Activated CD4-positive, alpha-beta memory T cell treated with anti-CD3 and anti-CD28 coated beads for 36 hours (primary cell): Measurements from ENCODE around the gene STXBP6. TPM values are rescaled to one million over a fixed set of nuclear protein-coding genes. Genes with fewer than 3 reads are reported as not detected.

Experiments
- CTCF ChIA-PET: fragments of 350-600 bp; sonication (Branson Sonifier 250); formaldehyde crosslinking; loops from one replicate; lab custom pipeline; 2021; ENCODE audit warnings: antibody characterized with exemption, inconsistent platforms; lab: Charles Lee
- POLR2A ChIA-PET: fragments of 350-600 bp; sonication (Branson Sonifier 250); formaldehyde crosslinking; loops from one replicate; lab custom pipeline; 2021; ENCODE audit warnings: antibody characterized with exemption; lab: Charles Lee
- DNase-seq: peaks from one replicate; pipeline ENCODE4 v3.0.0-alpha.2; 2020
- H3K27ac Mint-ChIP-seq: one replicate; pipeline ENCODE4 v1.8.0; 2021; ENCODE audit warnings: mixed read lengths
- H3K27me3 Mint-ChIP-seq: one replicate; pipeline ENCODE4 v1.8.0; 2021; ENCODE audit warnings: mixed read lengths
- H3K36me3 Mint-ChIP-seq: one replicate; pipeline ENCODE4 v1.8.0; 2021; ENCODE audit warnings: mixed read lengths
- H3K4me1 Mint-ChIP-seq: one replicate; pipeline ENCODE4 v1.8.0; 2021; ENCODE audit warnings: low read depth, mixed read lengths
- H3K4me3 Mint-ChIP-seq: one replicate; pipeline ENCODE4 v1.8.0; 2021; ENCODE audit warnings: mild to moderate bottlenecking, mixed read lengths
- H3K9me3 Mint-ChIP-seq: one replicate; pipeline ENCODE4 v1.8.0; 2021; ENCODE audit warnings: mixed read lengths
- intact Hi-C: fragments of 100-400 bp; cut with micrococcal nuclease; formaldehyde crosslinking; loops from one replicate; pipeline ENCODE4 v1.15.1; 2023
- total RNA-seq, 2 experiments: library from RNA; stranded (reverse); gene quantifications; one replicate each; pipeline ENCODE4 v1.2.3, GENCODE V29; 2021

Gene STXBP6
- total RNA-seq, 2 experiments from 2014 or later = not detected

- H3K27ac Mint-ChIP-seq = no peak overlapping the region
- peaks cover 10% of the 10 kb centered on the region for H3K27me3 Mint-ChIP-seq
- no peak for DNase-seq
- no peak overlapping the region for H3K4me3 Mint-ChIP-seq
- CTCF ChIA-PET = no interaction called here
- H3K4me1 Mint-ChIP-seq = no peaks in the 10 kb centered on the region
- no peaks in the 10 kb centered on the region for H3K36me3 Mint-ChIP-seq
- POLR2A ChIA-PET = no interaction called here
- H3K9me3 Mint-ChIP-seq = no peaks in the 10 kb centered on the region
- intact Hi-C loops = no loop called here
Measured at GRCh38 chr14:24957814-24958213, 92.1 kb downstream of the STXBP6 start.

DNA sequence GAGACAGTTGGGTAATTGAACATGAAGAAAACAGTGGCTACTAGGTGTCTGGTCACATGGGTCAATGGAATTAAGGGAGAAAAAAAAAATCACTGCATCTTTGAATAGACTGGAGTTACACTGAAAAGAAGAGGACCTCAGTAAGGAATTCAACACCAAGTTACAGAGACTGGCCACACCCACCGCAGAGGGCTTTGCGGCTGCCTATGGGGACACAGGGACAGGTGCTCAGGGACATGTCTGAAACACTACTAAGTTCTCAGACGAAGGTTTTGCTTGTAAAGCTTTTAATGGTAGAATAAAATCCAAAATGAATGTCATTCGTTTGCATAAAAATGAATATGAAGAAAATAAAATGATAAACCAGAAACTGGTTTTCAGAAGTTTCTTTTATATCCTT, 93.8 kb downstream of the STXBP6 start:
- intact Hi-C loops = no loop called here
- no peak overlapping the region for H3K27ac Mint-ChIP-seq
- no peaks in the 10 kb centered on the region for H3K4me1 Mint-ChIP-seq
- H3K36me3 Mint-ChIP-seq = no peaks in the 10 kb centered on the region
- ChIA-PET CTCF (no interaction called here), POLR2A (no interaction called here)
- no peak overlapping the region for H3K4me3 Mint-ChIP-seq
- no peak for DNase-seq
- H3K27me3 Mint-ChIP-seq = peaks cover 9% of the 10 kb centered on the region
- no peaks in the 10 kb centered on the region for H3K9me3 Mint-ChIP-seq

DNA sequence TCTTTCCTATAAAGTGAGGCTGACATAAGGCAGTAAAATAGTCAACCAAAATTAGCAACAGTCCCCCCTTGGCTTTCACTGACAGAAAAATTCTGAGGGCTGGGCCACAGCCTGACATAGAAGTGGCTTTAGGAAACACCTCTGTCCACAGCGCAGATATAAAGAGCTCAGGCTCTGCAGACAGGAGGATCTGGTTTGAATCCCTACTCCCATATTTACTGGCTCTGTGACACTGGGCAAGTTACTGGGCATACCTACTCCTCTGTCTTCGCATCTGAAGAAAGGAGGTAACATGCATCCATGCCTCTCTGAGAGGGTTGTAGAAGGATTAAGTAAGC, 95.3 kb downstream of the STXBP6 start:
- ChIA-PET CTCF (no interaction called here), POLR2A (no interaction called here)
- Mint-ChIP-seq H3K9me3 (no peaks in the 10 kb centered on the region), H3K27ac (no peak overlapping the region), H3K4me1 (no peaks in the 10 kb centered on the region), H3K36me3 (no peaks in the 10 kb centered on the region), H3K4me3 (no peak overlapping the region), H3K27me3 (peaks cover 9% of the 10 kb centered on the region)
- DNase-seq = no peak
- intact Hi-C loops = no loop called here

- no peaks in the 10 kb centered on the region for H3K36me3 Mint-ChIP-seq
- CTCF ChIA-PET = no interaction called here
- intact Hi-C loops = no loop called here
- peaks cover 9% of the 10 kb centered on the region for H3K27me3 Mint-ChIP-seq
- H3K4me1 Mint-ChIP-seq = no peaks in the 10 kb centered on the region
- H3K27ac Mint-ChIP-seq = no peak overlapping the region
- no peaks in the 10 kb centered on the region for H3K9me3 Mint-ChIP-seq
- H3K4me3 Mint-ChIP-seq = no peak overlapping the region
- no peak for DNase-seq
- POLR2A ChIA-PET = no interaction called here
Measured at GRCh38 chr14:24954037-24954699, 95.8 kb downstream of the STXBP6 start.

GRCh38 chr14:24952851-24953666, 96.9 kb downstream of the STXBP6 start:
- ChIA-PET CTCF (no interaction called here), POLR2A (no interaction called here)
- Mint-ChIP-seq H3K27ac (no peak overlapping the region), H3K36me3 (no peaks in the 10 kb centered on the region), H3K4me1 (no peaks in the 10 kb centered on the region), H3K27me3 (peaks cover 9% of the 10 kb centered on the region), H3K4me3 (no peak overlapping the region), H3K9me3 (no peaks in the 10 kb centered on the region)
- no peak for DNase-seq
- intact Hi-C loops = no loop called here

DNA sequence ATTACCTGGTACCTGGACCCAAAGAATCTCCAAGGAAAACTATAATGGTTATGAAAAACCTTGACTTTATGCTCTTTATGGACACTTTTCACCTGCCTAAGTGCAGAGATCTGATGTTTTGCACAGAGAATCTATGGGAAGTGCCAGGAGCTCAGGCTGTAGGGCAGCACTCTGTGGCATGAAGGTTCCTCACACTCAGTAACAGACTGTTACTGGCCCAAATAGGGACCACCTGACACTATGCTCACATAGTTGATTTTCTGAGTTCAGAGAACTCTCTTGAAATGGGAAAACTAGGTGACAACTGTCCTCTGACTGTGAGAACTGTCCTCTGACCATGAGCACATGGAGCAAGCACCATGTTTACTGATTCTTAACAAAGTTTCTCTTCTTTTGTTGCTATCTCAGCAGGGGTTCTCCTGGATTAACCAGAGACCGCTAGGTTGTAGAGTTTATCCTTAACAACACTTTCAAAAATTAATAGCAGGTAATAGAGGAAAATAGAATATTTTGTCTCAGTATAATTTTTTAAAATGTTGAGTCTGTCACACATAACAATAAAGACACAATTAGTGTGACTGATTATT, 101.6 kb downstream of the STXBP6 start:
- Mint-ChIP-seq H3K27ac (no peak overlapping the region), H3K27me3 (peaks cover 6% of the 10 kb centered on the region), H3K4me3 (no peak overlapping the region), H3K4me1 (no peaks in the 10 kb centered on the region), H3K9me3 (no peaks in the 10 kb centered on the region), H3K36me3 (no peaks in the 10 kb centered on the region)
- intact Hi-C loops = no loop called here
- CTCF ChIA-PET = no interaction called here
- POLR2A ChIA-PET = no interaction called here
- DNase-seq = no peak

GRCh38 chr14:24947131-24947530, 102.8 kb downstream of the STXBP6 start:
- H3K9me3 Mint-ChIP-seq = no peaks in the 10 kb centered on the region
- H3K4me3 Mint-ChIP-seq = no peak overlapping the region
- H3K4me1 Mint-ChIP-seq = no peaks in the 10 kb centered on the region
- CTCF ChIA-PET = no interaction called here
- no peaks in the 10 kb centered on the region for H3K36me3 Mint-ChIP-seq
- DNase-seq = no peak
- POLR2A ChIA-PET = no interaction called here
- intact Hi-C loops = no loop called here
- H3K27me3 Mint-ChIP-seq = peaks cover 1% of the 10 kb centered on the region
- no peak overlapping the region for H3K27ac Mint-ChIP-seq

DNA sequence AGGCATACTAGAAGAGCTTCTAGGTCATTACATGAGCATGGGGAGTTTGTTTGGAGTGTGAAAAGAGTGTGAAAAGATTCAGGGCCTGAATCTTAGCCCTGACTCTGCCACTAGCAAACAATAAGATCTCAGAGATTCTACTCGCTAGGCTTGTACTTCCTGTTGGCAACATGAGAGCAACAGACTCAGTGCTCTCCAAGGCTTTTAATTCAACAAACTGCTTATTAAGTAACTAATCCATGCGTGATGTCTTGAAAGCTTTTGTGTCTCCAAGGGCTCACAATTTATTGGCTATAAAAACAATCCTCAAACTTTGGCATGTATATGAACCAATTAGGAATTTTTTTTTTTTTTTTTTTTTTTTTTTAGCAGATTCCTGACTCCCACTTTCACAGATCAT, 105.1 kb downstream of the STXBP6 start:
- Mint-ChIP-seq H3K4me3 (no peak overlapping the region), H3K9me3 (no peaks in the 10 kb centered on the region), H3K27ac (no peak overlapping the region), H3K36me3 (no peaks in the 10 kb centered on the region), H3K27me3 (peaks cover 1% of the 10 kb centered on the region), H3K4me1 (no peaks in the 10 kb centered on the region)
- intact Hi-C loops = no loop called here
- POLR2A ChIA-PET = no interaction called here
- CTCF ChIA-PET = no interaction called here
- no peak for DNase-seq

- Mint-ChIP-seq H3K27me3 (peaks cover 1% of the 10 kb centered on the region), H3K27ac (no peak overlapping the region), H3K4me1 (no peaks in the 10 kb centered on the region), H3K36me3 (no peaks in the 10 kb centered on the region), H3K9me3 (no peaks in the 10 kb centered on the region), H3K4me3 (no peak overlapping the region)
- ChIA-PET POLR2A (no interaction called here), CTCF (no interaction called here)
- intact Hi-C loops = no loop called here
- DNase-seq = no peak
Measured at GRCh38 chr14:24943024-24943423, 106.9 kb downstream of the STXBP6 start.

GRCh38 chr14:24941719-24942118, 108.2 kb downstream of the STXBP6 start:
- Mint-ChIP-seq H3K27me3 (no peaks in the 10 kb centered on the region), H3K4me1 (no peaks in the 10 kb centered on the region), H3K27ac (no peak overlapping the region), H3K4me3 (no peak overlapping the region), H3K9me3 (no peaks in the 10 kb centered on the region), H3K36me3 (no peaks in the 10 kb centered on the region)
- ChIA-PET CTCF (no interaction called here), POLR2A (no interaction called here)
- intact Hi-C loops = no loop called here
- no peak for DNase-seq

DNA sequence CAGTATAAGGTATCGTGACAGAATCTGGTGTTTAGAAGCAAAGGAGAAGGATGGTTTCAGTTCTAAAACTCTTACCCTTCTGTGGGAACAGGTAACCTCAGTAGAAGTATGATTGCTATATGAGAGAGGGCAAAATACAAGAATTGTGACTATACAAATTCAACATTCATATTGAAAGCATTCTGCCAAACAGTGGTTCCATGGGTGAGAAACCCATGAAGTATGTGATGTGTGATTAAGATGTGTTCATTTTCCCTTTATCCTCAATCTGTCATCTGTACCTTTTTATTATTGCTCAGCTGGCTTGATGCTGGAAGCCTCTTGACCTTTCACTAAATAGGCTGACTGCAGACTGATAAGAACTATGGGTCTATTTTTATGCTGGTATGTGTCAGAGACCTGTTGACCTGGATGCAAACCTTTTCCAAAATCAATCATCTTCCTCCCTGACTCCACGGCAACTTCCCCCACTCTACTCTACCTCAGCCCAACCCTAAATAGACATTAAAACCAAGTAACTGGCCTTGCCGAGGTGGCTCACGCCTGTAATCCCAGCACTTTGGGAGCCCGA, 109.6 kb downstream of the STXBP6 start:
- Mint-ChIP-seq H3K4me3 (no peak overlapping the region), H3K27ac (no peak overlapping the region), H3K4me1 (no peaks in the 10 kb centered on the region), H3K36me3 (no peaks in the 10 kb centered on the region), H3K27me3 (no peaks in the 10 kb centered on the region), H3K9me3 (no peaks in the 10 kb centered on the region)
- POLR2A ChIA-PET = no interaction called here
- no peak for DNase-seq
- intact Hi-C loops = no loop called here
- CTCF ChIA-PET = no interaction called here

DNA sequence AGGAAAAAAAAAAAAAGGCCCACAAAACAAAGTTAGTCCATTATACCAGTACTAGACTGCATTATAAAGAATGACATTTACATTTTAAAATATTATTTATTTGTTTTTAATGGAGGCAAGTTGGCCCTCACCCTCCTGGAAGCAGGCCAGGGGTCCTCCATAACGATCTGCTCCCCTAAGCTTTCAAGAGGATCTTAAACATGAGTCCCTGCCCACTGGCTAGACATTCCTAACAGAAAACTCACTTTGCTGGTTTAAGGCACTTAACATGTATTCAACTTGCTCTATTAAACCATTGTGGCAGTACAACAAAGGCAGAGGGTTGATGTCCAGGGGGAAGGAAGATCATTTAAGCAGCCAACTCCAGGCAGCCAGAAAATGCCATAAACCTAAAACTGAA, 111.4 kb downstream of the STXBP6 start:
- CTCF ChIA-PET = interaction anchor here (0.7 kb wide), 1 partner anchor 37 kb away, joined by 3 read pairs; no protein-coding TSS in a partner anchor
- no peaks in the 10 kb centered on the region for H3K4me1 Mint-ChIP-seq
- no peaks in the 10 kb centered on the region for H3K36me3 Mint-ChIP-seq
- no peak for DNase-seq
- H3K9me3 Mint-ChIP-seq = no peaks in the 10 kb centered on the region
- intact Hi-C loops = no loop called here
- POLR2A ChIA-PET = no interaction called here
- H3K4me3 Mint-ChIP-seq = no peak overlapping the region
- no peaks in the 10 kb centered on the region for H3K27me3 Mint-ChIP-seq
- no peak overlapping the region for H3K27ac Mint-ChIP-seq
